NCI-H1105 treated with DMSO at 0.1 percent for 48 hours (cell line): ENCODE results near the gene PCDHGA8.
"Not testable (repeated sequence)": the region's sequence is repeated elsewhere in the genome, so short reads cannot be mapped to it uniquely, and the experiment has no call there.

ENCODE experiments used
- DNase-seq: peaks from one replicate; lab custom pipeline; 2025; lab: John Stamatoyannopoulos, UW

Gene PCDHGA8

GRCh38 chr5:141392429-141393198 is at the start of gene PCDHGA8:
TSS of gene PCDHGA8 (plus strand) at chr5:141392633. CDS start at chr5:141392814, 181 bp downstream.
- no peak for DNase-seq

DNA sequence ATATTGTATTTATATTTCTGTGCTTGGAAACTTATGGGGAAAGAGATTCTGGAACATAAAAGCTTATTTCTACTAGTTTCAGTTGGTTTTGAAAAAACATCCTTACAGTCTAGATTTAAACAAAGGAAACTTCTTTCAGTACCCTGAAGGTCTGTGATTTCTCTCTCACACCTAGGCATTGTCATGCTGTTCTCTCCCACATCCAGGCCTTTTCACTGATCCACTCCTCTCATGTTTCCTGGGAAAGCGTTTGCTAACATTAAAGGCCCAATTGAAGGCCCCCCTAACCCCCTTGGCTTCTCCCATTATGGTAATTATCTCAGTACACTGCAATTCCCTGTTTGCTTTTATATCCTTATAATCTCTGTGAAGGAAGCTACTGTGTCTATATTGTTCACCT is 49.7 kb upstream of the PCDHGA8 start:
- DNase-seq = no peak

GRCh38 chr5:141343242-141343952 is 49.0 kb upstream of the PCDHGA8 start, which contains the start of gene PCDHGA3:
TSS of gene PCDHGA3 (plus strand) at chr5:141343829. CDS start at chr5:141344034, 205 bp downstream.
- no peak for DNase-seq

DNA sequence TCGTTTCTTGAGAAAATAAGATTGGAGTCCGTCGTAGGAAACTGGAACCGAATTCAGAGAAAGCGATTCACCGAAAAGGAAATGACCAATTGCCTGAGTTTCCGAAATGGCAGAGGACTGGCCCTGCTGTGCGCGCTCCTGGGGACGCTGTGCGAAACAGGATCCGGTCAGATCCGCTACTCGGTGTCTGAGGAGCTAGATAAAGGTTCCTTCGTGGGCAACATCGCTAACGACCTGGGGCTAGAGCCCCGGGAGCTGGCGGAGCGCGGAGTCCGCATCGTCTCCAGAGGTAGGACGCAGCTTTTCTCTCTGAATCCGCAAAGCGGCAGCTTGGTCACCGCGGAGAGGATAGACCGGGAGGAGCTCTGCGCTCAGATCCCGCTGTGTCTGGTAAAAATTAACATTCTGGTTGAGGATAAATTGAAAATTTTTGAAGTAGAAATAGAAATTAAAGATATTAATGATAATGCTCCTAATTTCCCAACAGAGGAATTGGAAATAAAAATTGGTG is 48.4 kb upstream of the PCDHGA8 start:
- no peak for DNase-seq

GRCh38 chr5:141345327-141345726 is 47.1 kb upstream of the PCDHGA8 start:
- no peak for DNase-seq

GRCh38 chr5:141346017-141346416 is 46.4 kb upstream of the PCDHGA8 start:
- DNase-seq = not testable (repeated sequence)

DNA sequence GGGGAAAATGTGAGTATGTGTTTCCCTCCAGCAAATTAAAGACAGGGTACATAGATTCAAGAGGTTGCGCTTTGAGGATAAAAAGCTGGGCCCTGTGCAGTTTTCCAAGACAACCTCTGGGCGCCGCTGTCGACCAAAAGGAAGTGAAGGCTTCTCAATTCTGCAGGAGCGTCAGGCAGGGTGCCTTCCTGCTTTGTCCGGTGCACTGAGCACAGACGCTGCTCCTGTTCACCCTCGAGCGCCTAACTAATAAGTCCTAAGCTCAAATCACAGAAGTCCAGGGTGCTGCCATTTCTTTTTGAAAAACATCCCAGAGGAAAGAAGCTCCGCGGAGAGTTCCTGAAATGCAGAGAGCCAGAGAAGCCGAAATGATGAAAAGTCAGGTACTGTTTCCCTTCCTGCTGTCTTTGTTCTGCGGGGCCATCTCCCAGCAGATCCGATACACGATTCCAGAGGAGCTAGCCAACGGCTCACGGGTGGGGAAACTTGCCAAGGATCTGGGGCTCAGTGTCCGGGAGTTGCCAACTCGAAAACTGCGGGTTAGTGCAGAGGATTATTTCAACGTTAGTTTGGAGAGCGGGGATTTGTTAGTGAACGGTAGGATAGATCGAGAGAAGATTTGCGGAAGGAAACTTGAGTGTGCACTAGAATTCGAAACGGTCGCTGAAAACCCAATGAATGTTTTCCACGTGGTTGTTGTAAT is 42.4 kb upstream of the PCDHGA8 start, which contains the start of gene PCDHGB1:
PCDHGB1 (plus strand) TSS at position 183 of the 703 bp plus-strand sequence; CDS start at position 345, 162 bp downstream.
- no peak for DNase-seq

DNA sequence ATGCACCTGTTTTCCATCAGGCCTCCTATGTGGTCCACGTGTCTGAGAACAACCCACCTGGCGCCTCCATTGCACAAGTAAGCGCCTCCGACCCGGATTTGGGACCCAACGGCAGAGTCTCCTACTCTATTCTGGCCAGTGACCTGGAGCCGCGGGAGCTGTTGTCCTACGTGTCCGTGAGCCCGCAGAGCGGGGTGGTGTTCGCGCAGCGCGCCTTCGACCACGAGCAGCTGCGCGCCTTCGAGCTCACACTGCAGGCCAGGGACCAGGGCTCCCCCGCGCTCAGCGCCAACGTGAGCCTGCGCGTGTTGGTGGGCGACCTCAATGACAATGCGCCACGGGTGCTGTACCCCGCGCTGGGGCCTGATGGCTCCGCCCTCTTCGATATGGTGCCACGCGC is 40.8 kb upstream of the PCDHGA8 start:
- DNase-seq = no peak

DNA sequence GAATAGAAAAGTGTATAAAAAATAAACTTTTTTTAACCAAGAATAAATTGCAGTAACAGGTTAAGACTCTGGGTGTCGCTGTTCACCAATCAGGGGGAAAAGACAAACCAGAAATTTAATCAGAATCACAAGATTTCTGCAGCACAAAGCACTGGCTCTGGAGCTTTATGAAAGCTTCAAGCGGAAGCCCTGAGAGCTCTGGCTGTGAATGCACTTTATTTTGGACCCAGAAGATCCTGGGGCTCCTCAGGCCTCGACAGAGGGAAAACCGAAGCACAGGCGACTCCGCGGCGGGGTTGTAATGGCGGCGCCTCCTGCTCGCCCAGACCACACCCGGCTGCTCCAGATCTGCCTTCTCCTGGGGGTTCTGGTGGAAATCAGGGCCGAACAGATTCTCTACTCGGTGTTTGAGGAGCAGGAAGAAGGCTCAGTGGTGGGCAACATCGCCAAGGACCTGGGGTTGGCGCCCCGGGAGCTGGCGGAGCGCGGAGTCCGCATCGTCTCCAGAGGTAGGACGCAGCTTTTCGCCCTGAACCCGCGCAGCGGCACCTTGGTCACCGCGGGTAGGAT is 37.4 kb upstream of the PCDHGA8 start, which contains the start of gene PCDHGA4:
PCDHGA4 (plus strand) TSS at position 122 of the 570 bp plus-strand sequence; CDS start at position 209, 87 bp downstream.
- no peak for DNase-seq

DNA sequence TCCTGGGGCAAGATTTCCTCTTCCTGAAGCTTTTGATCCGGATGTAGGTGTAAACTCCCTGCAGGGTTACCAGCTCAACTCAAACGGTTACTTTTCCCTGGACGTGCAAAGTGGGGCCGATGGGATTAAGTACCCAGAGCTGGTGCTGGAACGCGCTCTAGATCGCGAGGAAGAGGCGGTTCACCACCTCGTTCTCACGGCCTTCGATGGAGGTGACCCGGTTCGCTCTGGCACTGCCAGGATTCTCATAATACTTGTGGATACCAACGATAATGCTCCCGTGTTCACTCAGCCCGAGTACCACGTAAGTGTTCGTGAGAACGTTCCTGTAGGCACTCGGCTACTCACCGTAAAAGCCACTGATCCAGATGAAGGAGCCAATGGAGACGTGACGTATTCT is 36.8 kb upstream of the PCDHGA8 start:
- DNase-seq = no peak

GRCh38 chr5:141356133-141356532 is 36.3 kb upstream of the PCDHGA8 start:
- no peak for DNase-seq

DNA sequence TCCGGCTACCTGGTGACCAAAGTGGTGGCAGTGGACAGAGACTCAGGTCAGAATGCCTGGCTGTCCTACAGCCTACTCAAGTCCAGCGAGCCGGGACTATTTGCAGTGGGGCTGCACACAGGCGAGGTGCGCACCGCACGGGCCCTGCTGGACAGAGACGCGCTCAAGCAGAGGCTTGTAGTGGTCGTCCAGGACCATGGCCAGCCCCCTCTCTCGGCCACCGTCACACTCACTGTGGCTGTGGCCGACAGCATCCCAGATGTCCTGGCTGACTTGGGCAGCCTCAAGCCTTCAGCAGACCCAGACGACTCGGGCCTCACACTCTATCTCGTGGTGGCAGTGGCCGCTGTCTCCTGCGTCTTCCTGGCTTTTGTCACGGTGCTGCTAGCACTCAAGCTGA is 35.5 kb upstream of the PCDHGA8 start:
- DNase-seq = no peak

DNA sequence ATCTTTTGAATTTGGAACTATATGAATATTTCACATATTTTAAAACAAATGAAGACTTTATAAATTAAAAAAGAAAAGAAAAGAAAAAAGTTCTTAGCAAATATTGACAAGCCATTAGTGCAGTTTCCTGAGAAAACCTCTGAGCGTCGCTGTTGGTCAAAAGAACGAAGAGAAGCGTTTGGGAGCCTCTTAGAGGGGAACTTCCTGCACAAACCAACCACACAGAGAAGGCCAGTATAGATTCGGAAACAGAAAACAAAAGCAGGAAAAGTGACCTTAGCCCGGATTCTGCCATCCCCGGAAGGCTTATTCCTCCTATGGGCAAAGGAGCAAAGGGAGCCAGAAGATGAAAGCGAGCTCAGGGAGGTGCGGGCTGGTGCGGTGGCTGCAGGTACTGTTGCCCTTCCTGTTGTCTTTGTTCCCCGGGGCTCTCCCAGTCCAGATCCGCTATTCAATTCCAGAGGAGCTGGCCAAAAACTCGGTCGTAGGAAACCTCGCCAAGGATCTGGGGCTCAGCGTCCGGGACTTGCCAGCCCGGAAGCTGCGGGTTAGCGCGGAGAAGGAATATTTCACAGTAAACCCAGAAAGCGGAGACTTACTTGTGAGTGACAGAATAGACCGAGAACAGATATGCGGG is 32.5 kb upstream of the PCDHGA8 start, which contains the start of gene PCDHGB2:
PCDHGB2 (plus strand) TSS at position 205 of the 637 bp plus-strand sequence; CDS start at position 347, 142 bp downstream.
- no peak for DNase-seq

DNA sequence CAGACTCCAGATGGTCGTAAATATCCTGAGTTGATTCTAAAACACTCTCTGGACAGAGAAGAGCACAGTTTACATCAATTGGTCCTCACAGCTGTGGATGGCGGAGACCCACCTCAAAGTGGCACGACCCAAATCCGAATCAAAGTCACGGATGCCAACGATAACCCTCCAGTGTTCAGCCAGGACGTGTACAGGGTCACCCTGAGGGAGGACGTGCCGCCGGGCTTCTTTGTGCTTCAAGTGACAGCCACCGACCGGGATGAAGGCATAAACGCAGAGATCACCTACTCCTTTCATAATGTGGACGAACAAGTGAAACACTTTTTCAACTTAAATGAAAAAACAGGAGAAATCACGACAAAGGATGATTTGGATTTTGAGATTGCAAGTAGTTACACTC is 31.7 kb upstream of the PCDHGA8 start:
- no peak for DNase-seq

- DNase-seq = no peak
Measured at GRCh38 chr5:141362719-141363118, 29.7 kb upstream of the PCDHGA8 start.

DNA sequence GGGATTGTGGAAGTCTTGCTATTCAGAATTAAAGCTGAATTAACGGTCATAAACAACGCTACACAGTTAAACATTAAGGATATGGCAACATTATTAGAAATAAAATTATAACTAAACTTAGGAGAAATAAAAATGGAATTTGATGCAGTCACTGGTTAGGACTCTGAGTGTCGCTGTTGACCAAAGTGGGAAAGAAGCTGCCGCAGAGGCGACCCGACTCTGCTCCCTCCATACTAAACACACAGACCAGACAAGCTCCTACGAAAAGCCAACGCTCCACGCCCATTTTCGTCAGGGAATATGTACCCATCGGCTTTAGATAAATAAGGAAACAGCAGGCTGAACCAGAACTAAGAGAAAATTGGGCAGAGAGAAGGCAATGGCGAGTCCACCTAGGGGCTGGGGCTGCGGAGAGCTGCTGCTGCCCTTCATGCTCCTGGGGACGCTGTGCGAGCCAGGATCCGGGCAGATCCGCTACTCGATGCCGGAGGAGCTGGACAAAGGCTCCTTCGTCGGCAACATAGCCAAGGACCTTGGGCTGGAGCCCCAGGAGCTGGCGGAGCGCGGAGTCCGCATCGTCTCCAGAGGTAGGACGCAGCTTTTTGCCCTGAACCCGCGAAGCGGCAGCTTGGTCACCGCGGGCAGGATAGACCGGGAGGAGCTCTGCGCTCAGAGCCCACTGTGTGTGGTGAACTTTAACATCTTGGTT is 28.3 kb upstream of the PCDHGA8 start, which contains the start of gene PCDHGA5:
PCDHGA5 (plus strand) TSS at position 211 of the 709 bp plus-strand sequence; CDS start at position 380, 169 bp downstream.
- DNase-seq = no peak

DNA sequence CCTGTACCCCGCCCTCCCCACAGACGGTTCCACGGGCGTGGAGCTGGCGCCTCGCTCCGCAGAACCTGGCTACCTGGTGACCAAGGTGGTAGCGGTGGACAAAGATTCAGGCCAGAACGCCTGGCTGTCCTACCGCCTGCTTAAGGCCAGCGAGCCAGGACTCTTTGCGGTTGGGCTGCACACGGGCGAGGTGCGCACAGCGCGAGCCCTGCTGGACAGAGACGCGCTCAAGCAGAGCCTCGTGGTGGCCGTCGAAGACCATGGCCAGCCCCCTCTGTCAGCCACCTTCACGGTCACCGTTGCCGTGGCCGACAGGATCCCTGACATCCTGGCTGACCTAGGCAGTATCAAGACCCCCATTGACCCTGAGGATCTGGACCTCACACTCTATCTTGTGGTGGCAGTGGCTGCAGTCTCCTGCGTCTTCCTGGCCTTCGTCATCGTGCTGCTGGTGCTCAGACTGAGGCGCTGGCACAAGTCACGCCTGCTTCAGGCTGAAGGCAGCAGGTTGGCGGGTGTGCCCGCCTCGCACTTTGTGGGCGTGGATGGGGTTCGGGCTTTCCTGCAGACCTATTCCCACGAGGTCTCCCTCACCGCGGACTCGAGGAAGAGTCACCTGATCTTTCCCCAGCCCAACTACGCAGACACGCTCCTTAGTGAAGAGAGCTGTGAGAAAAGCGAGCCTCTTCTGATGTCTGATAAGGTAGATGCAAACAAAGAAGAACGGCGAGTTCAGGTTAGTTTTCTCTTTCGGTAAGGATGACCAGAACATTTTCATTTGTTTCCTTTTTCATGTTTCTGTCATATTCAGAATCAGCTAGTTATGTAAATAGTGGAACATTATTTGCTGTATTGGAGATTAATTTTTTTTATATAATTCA is 26.2 kb upstream of the PCDHGA8 start:
- no peak for DNase-seq

- no peak for DNase-seq
Measured at GRCh38 chr5:141369994-141370848, 22.2 kb upstream of the PCDHGA8 start, which contains the start of gene PCDHGB3. TSS of gene PCDHGB3 (plus strand) at chr5:141370242. CDS start at chr5:141370395, 153 bp downstream.
